ENCODE results near the gene ERCC3. TPM values are rescaled to one million over a fixed set of nuclear protein-coding genes. Genes with fewer than 3 reads are reported as not detected.

Gene ERCC3
- total RNA-seq, 1 experiment from 2014 or later: 60.8 TPM

- Mint-ChIP-seq H3K27ac (no peak overlapping the region), H3K4me1 (no peaks in the 10 kb centered on the region), H3K36me3 (ENCODE audit: insufficient read depth in 1 of 3, low read depth in 3 of 3) (peaks cover 14 to 35% (median 26%) of the 10 kb centered on the region in 3 experiments), H3K27me3 (ENCODE audit: low read depth) (no peaks in the 10 kb centered on the region), H3K4me3 (no peak overlapping the region), H3K9me3 (no peaks in the 10 kb centered on the region)
- no peak overlapping the region for H3K4ac ChIP-seq (ENCODE audit: low read depth, low read length)
- H2BK15ac ChIP-seq (ENCODE audit: low read depth, low read length): no peak overlapping the region
- no peak overlapping the region for H4K91ac ChIP-seq (ENCODE audit: insufficient read length, low read depth, low read length)
- no peaks in the 10 kb centered on the region for H3K23me2 ChIP-seq (ENCODE audit: insufficient read length, low read depth, low read length, poor library complexity, severe bottlenecking)
- no peaks in the 10 kb centered on the region for H3K4me1 ChIP-seq (ENCODE audit: insufficient read depth, low read length)
- no peak overlapping the region for H3K14ac ChIP-seq (ENCODE audit: insufficient read depth, low read length)
- no peak overlapping the region for H3T11ph ChIP-seq (ENCODE audit: low read length)
- no peak overlapping the region for H2BK20ac ChIP-seq (ENCODE audit: low read depth, low read length, poor library complexity, severe bottlenecking)
- H3K56ac ChIP-seq (ENCODE audit: insufficient read length, low read depth, low read length): no peak overlapping the region
- H3K18ac ChIP-seq (ENCODE audit: insufficient read length, low read depth, low read length): no peak overlapping the region
- H2AK5ac ChIP-seq (ENCODE audit: insufficient read length, low read length): no peak overlapping the region
- no peak overlapping the region for H2BK12ac ChIP-seq (ENCODE audit: insufficient read length, low read depth, low read length)
- no peak overlapping the region for H2BK5ac ChIP-seq (ENCODE audit: insufficient read length, low read length)
- H4K8ac ChIP-seq (replicated peaks; ENCODE audit: insufficient read length, low read depth, low read length): no peak overlapping the region
- no peak overlapping the region for H4K5ac ChIP-seq (ENCODE audit: insufficient read length, low read depth, low read length)
- H3K27ac ChIP-seq (ENCODE audit: insufficient read length, low read depth, low read length): no peak overlapping the region
- H3K9ac ChIP-seq (ENCODE audit: extremely low read depth, insufficient read length, low read length): no peak overlapping the region
- no peak overlapping the region for H3K4me2 ChIP-seq (ENCODE audit: insufficient read depth, insufficient read length, low read length)
- no peaks in the 10 kb centered on the region for H4K20me1 ChIP-seq (ENCODE audit: control insufficient read depth, insufficient read depth, insufficient read length)
- peak; percentile 72 for TF ChIP-seq CTCF (conservative IDR thresholded peaks at IDR 0.05)
- H3K9me3 ChIP-seq (ENCODE audit: control insufficient read depth, low read depth, low read length): no peaks in the 10 kb centered on the region
- H3K79me1 ChIP-seq (ENCODE audit: insufficient read depth, low read depth, low read length, poor library complexity, severe bottlenecking): no peaks in the 10 kb centered on the region
- WGBS (ENCODE audit: extremely low coverage, insufficient read length, low lambda C conversion rate): no CpG with 5 or more reads among the region's 3 CpGs
- H3K23ac ChIP-seq (ENCODE audit: insufficient read length, low read depth, low read length): no peak overlapping the region
- H2AFZ ChIP-seq (ENCODE audit: low read length): no peak overlapping the region
- no peak for DNase-seq
- no peak overlapping the region for H2BK120ac ChIP-seq (ENCODE audit: low read depth, low read length, poor library complexity, severe bottlenecking)
- H3K27me3 ChIP-seq (ENCODE audit: insufficient read depth, low read length): no peaks in the 10 kb centered on the region
- H3K79me2 ChIP-seq (ENCODE audit: insufficient read depth, low read length): no peaks in the 10 kb centered on the region
Measured at GRCh38 chr2:127324635-127325034, 30.7 kb upstream of the ERCC3 start.
